ENCODE data around the gene KLHL3.

Gene KLHL3

DNA sequence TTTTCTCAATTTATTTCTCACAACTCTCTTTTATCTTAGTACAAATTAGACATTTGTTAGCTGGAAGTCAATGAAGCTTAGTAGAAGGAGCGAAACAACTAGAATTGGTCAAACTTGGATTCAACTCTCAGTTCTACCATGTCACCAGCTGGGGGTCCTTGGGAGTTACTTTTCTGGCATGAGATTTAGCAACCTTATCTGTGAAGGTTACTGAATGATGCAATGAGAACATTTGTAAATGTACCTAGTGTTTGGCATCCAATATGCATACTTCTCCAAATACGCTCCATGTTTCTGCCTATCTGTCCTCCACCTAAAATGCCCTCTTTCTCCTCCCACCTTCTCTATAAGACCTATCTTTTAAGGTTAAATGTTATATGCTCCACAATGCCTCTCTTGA lies 12.0 kb upstream of the KLHL3 start:
- no peak for DNase-seq (ENCODE audit: low read depth in 2 of 2)

DNA sequence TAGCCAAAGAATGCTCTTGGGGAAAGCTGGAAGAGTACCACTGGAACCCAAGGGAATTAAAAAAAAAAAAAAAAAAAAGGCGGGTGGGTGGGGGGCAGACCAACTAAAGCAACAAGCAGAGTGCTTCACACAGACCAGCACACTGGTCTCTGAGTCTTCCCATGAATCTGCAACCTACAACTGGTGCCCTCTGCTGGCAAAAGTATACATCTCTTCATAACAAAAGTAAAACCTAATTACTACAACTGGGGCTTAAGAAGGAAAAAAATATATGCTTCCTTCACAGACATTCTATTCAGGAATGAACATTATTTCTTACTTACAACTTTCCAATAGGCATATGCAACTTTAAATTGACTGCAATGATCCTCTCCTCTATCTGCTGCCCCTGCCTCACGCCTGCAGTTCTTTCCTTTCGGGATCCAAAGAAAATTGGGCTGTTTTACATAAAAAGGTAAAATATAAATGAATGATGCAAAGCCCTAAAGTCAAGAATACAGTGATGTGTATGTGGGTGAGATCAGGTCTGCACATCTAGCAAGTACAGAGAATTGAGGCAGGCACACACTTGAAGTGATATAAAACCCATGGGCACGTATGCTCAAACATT lies 7.2 kb upstream of the KLHL3 start:
- DNase-seq (ENCODE audit: low read depth in 2 of 2): no peak

- DNase-seq (ENCODE audit: low read depth in 2 of 2): no peak
Measured at GRCh38 chr5:137741718-137742117, 5.8 kb upstream of the KLHL3 start.

DNA sequence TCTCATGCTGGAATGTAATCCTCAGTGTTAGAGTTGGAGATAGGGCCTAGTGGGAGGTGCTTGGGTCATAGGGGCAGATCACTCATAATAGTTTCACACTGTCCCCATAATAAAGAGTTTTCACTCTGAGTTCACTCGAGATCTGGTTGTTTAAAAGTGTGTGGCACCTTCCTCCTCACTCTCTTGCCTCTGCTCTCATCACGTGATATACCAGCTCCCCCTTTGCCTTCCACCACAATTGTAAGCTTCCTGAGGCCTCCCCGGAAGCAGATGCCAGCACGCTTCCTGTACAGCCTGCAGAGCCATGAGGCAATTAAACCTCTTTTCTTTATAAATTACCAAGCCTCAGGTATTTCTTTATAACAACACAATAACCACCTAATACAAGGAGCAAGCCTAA lies 3.8 kb upstream of the KLHL3 start:
- no peak for DNase-seq (ENCODE audit: low read depth in 2 of 2)

DNA sequence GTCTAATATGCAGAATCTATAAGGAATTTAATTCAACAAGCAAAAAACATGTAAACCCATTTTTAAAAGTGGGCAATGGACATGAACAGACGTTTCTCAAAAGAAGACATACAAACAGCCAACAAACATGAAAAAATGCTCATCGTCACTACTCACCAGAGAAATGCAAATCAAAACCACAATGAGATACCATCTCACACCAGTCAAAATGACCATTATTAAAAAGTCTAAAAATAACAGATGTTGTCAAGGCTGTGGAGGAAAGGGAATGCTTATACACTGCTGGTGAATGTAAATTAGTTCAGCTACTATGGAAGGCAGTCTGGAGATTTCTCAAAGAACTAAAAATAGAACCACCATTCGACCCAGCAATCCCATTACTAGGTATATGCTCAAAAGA lies 3.1 kb upstream of the KLHL3 start:
- no peak for DNase-seq (ENCODE audit: low read depth in 2 of 2)

GRCh38 chr5:137737349-137738131 lies 1.7 kb upstream of the KLHL3 start:
- no peak for DNase-seq (ENCODE audit: low read depth in 2 of 2)

- no peak for DNase-seq (ENCODE audit: low read depth in 2 of 2)
Measured at GRCh38 chr5:137736496-137736895, 607 bp upstream of the KLHL3 start.

GRCh38 chr5:137734962-137735554 lies 831 bp downstream of the KLHL3 start:
- no peak for DNase-seq (ENCODE audit: low read depth in 2 of 2)

- no peak for DNase-seq (ENCODE audit: low read depth in 2 of 2)
Measured at GRCh38 chr5:137734331-137734730, 1.6 kb downstream of the KLHL3 start.

DNA sequence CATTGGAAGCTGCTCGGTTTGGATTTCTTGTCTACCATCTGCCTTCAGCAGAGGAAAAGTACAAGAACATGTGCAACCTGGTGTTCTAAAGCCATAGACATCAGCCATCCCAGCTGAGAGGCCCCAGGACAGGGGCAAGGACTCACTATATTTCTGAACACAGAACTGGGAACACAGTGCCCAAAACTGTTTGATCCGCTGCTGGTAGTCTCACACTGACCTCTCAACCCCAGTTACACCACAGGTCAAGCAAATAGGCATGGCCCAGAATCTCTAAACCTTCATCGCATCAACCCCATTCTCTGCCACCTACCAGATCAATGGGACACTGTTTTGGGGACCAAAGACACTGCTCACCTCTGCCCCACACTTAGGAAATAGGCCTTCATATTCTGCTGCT lies 2.0 kb downstream of the KLHL3 start:
- DNase-seq (ENCODE audit: low read depth in 2 of 2): no peak

DNA sequence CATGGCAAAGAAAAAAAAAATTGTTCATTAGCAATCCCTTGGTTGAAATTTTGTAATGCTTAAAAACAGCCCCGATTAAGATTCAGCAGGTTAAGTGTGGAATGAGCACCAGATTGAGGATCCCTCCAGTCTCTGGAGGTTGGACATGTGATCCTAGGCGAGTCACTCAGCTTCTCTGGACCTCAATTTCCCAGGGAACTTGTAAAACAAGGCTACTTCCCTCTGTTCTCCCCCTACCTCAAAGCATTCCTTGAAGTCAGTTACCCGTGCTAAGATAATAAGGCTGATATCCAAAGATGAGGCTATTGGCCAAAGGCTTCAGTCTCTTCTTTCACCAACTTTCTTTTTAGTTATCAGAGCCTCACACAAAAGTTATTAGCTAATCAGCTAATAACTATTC lies 2.9 kb downstream of the KLHL3 start:
- DNase-seq (ENCODE audit: low read depth in 2 of 2): no peak

GRCh38 chr5:137731176-137731575 lies 4.7 kb downstream of the KLHL3 start:
- DNase-seq (ENCODE audit: low read depth in 2 of 2): no peak

GRCh38 chr5:137730336-137730735 lies 5.6 kb downstream of the KLHL3 start:
- DNase-seq (ENCODE audit: low read depth in 2 of 2): no peak

- no peak for DNase-seq (ENCODE audit: low read depth in 2 of 2)
Measured at GRCh38 chr5:137728048-137728447, 7.8 kb downstream of the KLHL3 start.

DNA sequence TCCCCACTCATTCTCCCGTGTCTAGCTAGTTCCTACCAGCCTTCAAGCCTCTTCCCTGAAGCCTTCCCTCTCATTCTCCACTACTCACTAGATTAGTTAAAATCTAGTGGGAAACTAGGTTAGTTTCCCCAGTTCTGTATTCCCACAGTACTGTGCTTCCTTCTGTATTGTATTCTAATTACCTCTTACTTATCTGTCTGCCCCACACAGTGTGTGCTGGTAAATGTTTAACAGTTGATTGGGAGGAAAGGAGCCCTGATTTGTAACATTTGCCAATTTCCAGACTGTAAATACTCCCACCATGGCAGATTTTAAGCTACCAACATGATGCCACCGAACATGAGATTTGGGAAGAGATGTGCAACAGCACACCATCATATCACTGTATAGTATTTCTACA lies 8.3 kb downstream of the KLHL3 start:
- no peak for DNase-seq (ENCODE audit: low read depth in 2 of 2)

DNA sequence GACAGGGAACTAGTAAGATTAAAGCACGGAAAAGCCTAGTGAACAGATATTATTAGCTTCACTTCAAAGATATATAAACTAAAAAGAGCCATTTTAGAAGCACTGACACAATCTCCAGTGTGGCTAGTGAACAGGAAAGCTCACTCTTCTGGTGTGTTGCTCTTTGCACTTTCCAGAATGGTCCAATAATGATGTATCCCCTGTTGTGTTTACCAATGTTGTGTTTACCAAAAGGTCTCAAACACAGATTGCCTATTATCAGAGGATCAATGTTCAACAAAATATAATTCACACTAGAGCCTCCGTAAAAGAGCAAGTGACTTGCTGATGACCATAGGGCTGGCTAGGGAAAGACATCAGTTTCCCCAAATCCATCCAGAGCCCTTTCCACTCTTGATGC lies 11.6 kb downstream of the KLHL3 start:
- no peak for DNase-seq (ENCODE audit: low read depth in 2 of 2)

DNA sequence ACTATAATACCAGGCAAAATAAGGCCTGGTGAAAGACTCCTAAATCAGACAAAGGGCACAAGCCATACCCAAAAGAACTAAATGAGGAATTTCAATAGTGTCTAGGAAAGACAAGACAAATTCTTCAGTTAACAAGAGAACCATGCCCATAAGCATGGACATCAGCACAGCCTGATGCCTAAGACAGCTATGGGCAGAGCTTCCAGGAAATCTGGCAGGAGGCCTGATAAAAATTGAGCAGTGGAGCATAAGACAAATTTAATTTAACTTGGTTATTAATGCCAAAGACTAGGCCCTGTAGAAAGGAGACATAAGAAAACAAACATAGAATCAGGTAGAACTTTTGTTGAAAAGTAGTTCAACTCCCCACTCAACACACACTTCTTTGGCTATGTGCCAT lies 17.3 kb downstream of the KLHL3 start:
- DNase-seq (ENCODE audit: low read depth in 2 of 2): no peak

- no peak for DNase-seq (ENCODE audit: low read depth in 2 of 2)
Measured at GRCh38 chr5:137716337-137716736, 19.6 kb downstream of the KLHL3 start.

DNA sequence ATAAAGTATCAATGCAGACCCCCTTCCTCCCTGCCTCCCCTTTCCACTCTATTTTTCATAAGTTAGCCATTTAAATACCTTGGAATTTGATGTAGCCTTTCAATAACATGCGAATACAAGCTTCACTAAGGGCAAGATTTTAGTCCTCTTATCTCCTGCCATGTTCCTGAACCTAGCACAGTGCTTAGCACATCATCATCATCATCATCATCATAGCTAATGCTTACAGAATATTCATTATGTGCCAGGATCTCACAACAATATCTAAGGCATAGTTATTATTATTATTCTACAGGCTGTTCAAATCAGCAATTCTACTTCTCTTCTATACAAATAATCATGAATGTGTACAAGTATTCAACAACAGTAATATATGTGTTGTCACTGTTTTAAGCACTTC lies 20.4 kb downstream of the KLHL3 start:
- DNase-seq (ENCODE audit: low read depth in 2 of 2): no peak

DNA sequence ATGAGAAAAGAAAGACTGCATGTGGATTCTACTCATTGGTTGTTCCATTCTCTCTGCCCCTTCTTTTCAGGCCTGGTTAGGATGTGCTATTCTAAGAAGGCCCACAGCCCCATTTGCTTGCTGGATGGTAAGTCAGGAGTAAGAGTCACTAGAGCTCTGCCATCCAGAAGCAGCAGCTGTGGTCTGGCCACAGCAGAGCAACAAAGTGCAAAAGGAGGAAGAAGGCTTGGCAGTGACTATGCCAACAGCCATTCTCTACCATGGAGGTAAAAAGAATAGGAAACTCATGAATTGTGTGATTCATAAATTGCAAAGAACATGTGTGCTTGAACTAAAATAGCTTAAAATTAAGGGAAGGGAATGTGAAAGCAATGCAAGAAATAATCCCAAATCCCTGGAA lies 20.9 kb downstream of the KLHL3 start:
- DNase-seq (ENCODE audit: low read depth in 2 of 2): no peak

GRCh38 chr5:137714494-137714893 lies 21.4 kb downstream of the KLHL3 start:
- no peak for DNase-seq (ENCODE audit: low read depth in 2 of 2)

GRCh38 chr5:137712139-137712667 lies 23.7 kb downstream of the KLHL3 start:
- DNase-seq (ENCODE audit: low read depth in 2 of 2): no peak

DNA sequence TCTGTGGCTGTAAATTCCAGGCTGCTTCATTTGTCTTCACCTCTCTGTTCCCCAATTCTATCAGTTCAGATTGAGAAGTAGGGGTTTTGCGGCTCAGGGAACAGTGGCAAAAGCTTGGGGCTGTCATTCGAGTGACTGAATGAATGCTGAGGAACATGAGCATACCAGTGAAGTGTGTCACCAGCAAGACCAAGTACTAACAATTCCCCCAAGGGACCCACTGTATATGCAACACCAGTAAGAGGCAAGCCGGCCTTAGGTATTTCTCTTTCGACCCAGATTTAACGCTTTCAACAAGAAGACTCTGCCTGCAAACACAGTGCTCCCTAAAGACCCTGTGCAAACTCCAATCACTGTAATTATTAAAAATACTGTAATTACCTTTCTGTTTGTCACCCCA lies 25.8 kb downstream of the KLHL3 start:
- no peak for DNase-seq (ENCODE audit: low read depth in 2 of 2)

Data from stimulated activated CD8-positive, alpha-beta memory T cell treated with anti-CD3 and anti-CD28 coated beads, Interleukin-2, amount 100 ng/mL, for 48 hours (primary cell).